Raji (cell line): ENCODE data around the gene MORC4.

ENCODE experiments used
- POLR2A ChIP-seq: IDR thresholded peaks from 2 replicates; pipeline ENCODE4 v1.6.1; 2011; ENCODE audit warnings: low read depth, low read length, control low read depth; ENCODE audit not compliant: insufficient read depth

The MORC4 gene

DNA sequence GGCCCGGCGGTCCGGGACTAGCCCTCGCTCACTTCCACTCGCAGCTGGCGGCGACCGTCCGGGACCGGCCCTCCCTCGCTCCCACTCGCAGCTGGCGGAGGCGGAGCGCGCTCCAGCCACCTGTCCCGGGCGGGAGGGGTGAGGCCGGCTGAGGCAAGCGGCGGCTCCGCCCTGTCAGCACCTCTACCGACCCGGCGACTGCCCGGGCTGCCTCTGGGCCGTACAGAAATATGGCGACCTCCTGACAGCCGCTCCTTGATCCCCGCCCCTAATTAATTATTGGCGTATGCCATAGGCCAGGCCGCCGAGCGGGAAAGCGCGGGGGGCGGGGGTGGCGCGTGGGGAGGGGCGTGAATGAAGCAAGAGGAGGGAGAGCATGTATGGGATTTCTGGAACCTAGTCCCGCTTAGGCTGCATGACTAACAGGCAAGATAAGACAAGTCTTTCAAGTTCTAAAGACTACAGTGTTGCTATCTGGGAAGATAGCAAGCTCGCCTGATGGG is at the start of gene MORC4:
MORC4 (minus strand) TSS at position 200 of the 503 bp plus-strand sequence. CDS start 243 bp downstream, outside the sequence.
- no peak for TF ChIP-seq POLR2A

DNA sequence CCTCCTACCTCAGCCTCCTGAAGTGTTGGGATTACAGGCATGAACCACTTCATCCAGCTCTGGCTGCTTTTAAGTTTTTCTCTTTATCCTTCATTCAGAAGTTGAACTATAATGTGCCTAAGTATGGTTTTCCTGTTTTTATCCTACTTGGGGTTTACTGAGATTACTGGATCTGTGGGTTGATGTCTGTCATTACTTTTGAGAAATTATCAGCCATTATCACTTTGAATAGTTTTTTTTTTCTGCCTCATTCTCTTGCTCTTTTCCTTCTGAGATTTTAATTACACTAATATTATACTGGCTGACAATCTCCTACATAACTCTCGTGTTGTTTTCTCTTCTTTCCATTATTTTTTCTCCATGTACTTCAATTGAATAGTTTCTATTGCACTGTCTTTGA is 47.6 kb upstream of the MORC4 start:
- TF ChIP-seq POLR2A = no peak

DNA sequence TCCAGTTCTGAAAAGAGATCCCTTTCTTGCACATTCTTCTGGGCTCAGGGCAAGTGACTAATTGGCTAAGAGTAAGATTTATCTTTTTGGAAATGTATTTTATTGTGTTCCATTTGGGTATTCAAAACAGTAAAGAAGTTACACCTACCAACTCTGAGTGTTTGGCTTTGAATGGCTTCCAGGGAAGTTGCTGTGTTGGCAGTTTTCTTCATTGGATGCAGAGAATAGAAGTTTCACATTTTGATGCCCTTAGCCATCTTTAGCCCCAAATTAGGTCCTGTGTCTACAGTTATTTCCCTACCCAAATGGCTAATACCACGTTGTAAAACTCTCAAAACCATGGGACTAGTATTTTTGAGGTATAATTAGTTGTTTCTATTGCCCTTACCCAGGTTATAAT is 29.7 kb upstream of the MORC4 start:
- TF ChIP-seq POLR2A = no peak

DNA sequence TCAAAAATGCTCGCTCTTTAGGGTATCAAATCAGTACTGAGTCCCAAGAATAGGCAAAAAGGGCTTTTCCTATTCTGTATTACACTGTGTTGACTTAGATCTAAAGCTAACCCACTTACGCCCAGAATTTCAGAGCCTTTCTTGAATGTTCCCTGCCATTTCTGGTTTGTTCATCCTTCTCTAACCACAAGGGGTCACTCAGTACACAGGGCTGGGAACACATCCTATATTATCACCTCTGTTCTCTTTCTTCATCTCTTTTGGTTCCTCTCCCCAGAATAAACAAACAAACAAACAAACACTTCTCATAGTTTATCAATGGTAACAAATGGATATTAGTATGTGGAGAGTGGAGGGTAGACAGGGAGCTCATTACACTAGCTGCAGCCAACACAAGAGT is 25.5 kb upstream of the MORC4 start:
- TF ChIP-seq POLR2A = no peak

DNA sequence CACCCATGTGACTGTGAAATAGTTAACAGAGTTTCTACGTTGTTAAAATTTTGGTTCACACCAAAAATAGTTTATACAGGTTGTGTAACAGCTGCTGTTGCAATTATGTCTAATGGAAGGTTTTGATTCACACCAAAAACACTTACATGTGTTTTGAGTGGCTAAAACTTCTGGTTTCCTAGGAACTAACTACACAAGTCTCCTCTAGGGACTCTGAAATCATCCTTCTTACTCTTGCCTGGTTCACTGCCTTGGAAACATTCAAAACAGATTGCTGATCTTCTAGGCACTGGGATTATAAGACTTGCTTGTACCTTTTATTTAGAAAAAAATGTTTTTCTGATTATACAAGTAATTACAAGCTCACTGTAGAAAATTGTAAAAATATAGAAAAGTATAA is 14.9 kb upstream of the MORC4 start:
- no peak for TF ChIP-seq POLR2A

DNA sequence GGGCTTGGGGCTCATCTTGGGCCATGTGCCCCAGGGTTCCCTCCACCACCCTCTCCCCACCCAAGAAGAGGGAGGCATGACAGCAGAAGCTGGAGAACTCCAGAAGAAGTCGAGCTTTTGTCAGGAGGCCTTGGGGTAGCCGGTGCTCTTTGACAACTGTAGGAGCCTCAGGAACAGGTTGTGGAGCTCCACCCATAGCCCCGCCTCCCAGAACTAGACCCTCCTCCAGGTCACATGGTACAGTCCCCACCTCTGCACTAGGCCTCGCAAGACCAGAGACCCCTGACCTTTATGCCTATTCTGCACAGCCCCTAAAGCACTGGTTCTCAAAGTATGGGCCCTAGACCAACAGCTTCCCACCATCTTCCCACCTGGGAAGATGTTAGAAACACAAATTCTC is 8.0 kb upstream of the MORC4 start:
- TF ChIP-seq POLR2A = no peak

DNA sequence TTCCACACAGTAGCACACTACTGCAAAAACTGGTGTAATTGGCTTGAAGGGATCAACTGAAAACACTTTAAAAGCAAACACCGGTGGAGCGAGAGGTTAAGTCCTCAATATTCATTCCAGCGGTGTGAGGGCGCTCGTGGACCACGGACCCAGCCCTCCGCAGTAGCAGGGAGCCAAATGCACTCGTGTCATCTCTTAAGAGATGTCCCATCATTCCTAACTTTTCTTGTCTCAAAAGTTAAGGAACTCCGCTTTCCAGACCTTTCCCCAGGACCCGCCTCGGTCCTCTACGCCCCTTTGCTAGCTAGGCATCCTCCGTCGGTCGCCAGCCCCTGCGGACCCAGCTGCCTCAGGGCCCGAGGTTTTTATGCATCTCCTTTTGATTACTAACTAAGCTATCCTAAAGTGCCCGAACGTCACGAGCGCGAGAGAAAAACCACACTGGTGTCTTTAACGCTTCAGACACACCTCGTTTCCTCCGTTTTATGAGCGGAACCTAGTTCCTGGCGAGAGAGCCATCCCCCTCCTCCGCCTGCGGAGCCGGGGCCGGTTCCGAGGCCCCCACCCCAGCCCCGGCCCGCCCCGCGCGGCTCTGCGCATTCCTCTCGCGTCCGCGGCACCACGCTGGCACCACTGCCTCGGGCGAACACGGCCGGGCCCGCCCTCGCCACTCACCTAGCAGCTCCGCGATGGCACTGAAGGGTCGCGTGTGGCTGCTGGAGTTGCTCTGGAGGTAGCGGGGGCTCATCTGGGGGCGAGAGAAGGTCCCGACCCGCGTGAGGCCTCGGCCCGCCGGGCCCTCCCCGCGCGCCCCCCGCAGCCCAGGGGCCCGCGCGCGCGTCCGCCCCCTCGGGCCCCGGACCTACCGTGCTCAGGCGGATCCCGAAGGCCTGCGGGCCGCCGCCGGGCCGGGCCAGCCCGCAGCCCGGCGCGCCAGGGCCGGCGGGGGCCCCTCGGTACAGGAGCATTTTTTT is 723 bp downstream of the MORC4 start:
- TF ChIP-seq POLR2A = no peak

DNA sequence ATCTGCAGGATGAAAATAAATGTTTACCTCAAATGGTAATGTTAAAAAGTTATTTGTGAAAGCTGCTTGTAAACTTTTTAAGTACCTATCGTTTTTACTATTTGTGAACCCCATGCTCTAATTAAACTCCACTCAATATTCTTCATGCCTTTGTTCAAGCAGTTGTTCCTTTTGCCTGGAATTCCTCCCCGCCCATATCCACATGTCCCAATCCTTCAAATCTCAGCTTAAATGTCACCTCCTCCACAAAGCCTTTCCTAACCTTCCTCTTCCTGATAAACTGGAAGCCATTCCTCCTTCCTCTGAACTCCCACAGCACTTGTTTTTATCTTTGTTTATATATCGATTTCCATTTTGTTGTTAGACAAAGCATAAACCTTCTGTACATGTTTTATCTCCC is 2.4 kb downstream of the MORC4 start:
- TF ChIP-seq POLR2A = no peak

DNA sequence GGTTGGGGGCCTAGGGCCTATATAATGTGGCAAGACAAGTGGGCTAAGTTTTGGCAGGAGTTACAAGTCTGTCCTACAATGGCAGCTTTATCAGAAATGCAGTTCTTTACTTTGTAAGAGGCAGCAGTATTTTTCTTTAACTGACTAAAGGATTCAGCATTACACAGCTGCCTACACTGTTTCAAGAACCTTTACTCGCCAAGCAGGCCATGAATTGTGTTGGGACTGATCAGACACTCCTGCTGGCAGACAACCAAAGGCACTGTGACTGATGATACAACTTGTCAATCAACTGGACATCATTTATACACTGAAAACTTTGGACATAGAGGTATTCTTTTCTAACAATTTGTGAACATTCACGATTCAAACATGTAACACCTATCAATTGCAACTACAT is 4.3 kb downstream of the MORC4 start:
- TF ChIP-seq POLR2A = no peak

DNA sequence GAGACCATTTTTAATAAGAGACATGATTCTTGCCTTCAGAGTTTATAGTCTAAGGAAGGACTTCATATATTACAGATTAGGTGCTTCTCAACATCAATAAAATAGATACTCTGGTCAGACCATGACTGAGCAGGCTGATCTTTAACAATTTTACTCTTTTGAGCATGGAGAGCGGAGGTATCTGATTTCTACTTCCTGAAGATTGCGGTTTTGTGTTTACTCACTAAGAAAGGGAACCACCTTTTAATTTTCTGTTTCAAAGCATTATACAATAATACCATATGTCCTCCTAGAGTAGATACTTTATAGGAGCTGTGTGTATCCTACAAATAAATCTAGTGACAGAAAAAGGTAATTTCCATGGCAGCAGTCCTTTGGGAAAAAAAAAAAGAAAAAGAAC is 12.5 kb downstream of the MORC4 start:
- no peak for TF ChIP-seq POLR2A

DNA sequence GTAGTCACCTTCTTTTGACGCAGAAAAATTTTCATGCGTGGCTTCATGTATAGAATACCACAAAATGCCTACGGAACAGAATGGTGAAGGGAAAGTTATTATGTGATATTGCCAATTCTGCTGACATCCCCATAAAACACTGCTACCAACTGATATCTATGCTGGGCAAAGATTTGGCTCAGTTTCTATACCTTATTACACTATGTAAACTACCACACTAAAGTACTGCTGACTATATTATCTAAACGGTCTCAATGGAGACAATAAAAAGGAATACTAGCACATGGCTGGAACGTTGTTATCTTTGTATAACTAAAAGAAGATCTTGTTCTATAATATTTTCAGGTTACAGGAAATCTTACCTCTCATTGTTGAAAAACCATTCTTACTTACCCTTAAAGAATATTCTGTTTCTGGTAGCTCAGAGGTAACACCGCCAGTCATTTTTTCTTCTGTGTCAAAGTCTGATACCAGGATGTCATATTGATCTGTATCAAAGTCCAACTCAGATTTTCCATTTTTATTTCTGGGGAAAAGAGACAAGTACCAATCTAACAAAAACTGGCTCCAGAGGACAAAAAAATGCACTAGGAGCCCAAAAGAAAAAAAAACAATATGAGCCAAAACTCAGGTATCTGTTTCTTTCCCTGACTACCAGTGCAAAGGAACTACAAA is 18.9 kb downstream of the MORC4 start:
- no peak for TF ChIP-seq POLR2A

DNA sequence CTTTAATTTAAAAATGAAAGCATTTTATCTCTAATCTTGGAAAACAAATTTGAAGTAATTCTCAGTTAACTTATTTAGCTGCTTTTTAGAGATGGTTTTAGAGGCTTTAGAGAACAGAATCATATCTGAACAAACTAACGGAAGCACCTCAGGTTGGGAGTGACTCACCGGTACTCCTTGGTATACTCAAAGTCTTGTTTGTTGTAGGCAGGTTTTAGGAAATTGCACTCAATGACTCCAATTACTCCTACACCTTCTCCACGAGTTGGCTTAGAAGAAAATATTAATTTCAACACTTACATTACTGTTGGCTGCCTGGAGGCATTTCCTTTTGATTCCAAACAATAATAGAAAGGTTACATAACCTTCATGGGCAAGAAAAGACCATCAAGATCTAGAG is 23.6 kb downstream of the MORC4 start:
- no peak for TF ChIP-seq POLR2A

DNA sequence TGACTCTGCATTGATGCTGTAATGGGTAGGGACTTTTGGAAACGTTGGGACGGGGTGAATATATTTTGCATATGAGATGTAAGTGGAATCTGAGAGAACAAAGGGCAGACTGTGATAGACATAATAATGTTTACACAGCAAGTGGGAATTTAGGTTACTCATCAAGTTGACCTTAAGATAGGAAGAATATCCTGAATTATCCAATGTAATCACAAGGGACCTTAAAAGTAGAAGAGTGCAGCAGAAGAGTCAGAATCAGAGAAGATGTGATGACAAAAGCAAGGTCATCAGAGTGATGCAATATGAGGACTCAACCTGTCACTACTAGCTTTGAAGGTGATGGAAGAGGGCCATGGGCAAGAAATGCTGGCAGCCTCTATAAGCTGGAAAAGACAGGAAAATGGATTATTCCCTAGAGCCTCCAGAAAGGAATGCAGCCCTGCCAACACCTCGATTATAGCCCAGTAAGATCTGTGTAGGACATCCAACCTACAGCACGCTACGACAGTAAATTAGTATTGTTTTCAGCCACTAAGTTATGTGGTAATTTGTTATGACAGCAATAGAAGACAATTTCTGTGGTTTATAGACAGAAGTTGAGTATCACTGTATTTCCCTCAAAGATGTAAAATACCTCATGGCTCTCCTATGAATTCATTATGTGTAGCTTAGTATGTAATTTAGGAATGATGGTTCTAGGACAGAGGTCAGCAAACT is 26.4 kb downstream of the MORC4 start:
- TF ChIP-seq POLR2A = no peak

DNA sequence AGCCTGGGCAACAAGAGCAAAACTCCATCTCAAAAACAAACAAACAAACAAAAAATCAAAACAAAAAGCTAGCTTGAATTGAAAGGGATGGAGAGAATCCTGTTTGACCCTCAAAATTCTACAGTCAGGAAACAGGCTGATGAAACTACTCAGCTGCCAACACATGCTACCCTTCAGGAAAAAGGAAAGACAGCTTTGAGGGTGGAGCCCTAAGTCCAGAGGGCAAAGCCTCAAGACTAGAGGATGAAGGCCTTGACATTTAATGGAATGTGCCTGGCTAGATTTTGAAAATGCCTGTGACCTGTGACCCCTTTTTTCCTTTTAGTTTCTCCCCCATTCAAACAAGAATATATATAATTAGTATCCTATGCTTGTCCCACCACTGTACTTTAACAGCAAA is 27.1 kb downstream of the MORC4 start:
- TF ChIP-seq POLR2A = no peak

DNA sequence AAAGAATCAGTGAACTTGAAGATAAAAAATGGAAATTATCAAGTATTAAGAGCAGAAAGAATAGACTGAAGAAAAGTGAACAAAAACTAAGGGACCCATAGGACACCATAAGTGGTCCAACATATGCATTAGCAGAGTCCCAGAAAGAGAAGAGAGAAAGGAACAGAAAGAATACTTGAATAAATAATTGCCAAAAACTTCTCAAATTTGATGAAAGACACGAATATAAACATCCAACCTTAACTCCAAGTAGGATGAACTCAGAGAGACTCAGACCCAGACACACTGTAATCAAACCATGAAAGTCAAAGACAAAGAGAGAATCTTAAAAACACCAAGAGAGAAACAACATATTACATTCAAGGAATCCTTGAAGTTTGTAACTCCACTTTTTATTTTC is 35.7 kb downstream of the MORC4 start:
- no peak for TF ChIP-seq POLR2A
